GM18508 (cell line): ENCODE results near the gene SPDYA.

Experiments
- ATAC-seq: cut with Tn5 transposase; IDR thresholded peaks from one replicate; pipeline ENCODE4 v1.9.1; 2021; ENCODE audit warnings: moderate number of reproducible peaks; ENCODE audit not compliant: insufficient read depth, unreplicated experiment

The SPDYA gene

GRCh38 chr2:28824207-28824606 is 13.6 kb downstream of the SPDYA start:
- no peak for ATAC-seq

GRCh38 chr2:28824870-28825269 is 14.2 kb downstream of the SPDYA start:
- no peak for ATAC-seq

GRCh38 chr2:28828382-28828781 is 17.7 kb downstream of the SPDYA start:
- ATAC-seq = no peak

- no peak for ATAC-seq
These were observed 23.3 kb downstream of the SPDYA start for GRCh38 chr2:28833740-28834470.

- no peak for ATAC-seq
These were observed 25.1 kb downstream of the SPDYA start for GRCh38 chr2:28835781-28836180.

- ATAC-seq = no peak
These were observed 28.3 kb downstream of the SPDYA start for GRCh38 chr2:28838971-28839370.

- ATAC-seq = no peak
These were observed 31.4 kb downstream of the SPDYA start for GRCh38 chr2:28842042-28842441.

GRCh38 chr2:28855193-28855592 is 44.6 kb downstream of the SPDYA start:
- no peak for ATAC-seq

GRCh38 chr2:28855977-28856376 is 45.3 kb downstream of the SPDYA start:
- ATAC-seq = no peak

- ATAC-seq = no peak
These were observed 58.0 kb downstream of the SPDYA start for GRCh38 chr2:28868611-28869010.

GRCh38 chr2:28869494-28870145 is 59.0 kb downstream of the SPDYA start:
- peak; percentile 2 for ATAC-seq

GRCh38 chr2:28870146-28870891 is 59.7 kb downstream of the SPDYA start, which contains the start of gene TRMT61B:
Gene TRMT61B, minus strand, starts transcription at chr2:28870309. Its CDS starts 32 bp downstream, at chr2:28870277.
- ATAC-seq = peak; percentile 80

- no peak for ATAC-seq
These were observed 61.0 kb downstream of the SPDYA start for GRCh38 chr2:28871620-28872019.

GRCh38 chr2:28880193-28880592 is 69.6 kb downstream of the SPDYA start:
- ATAC-seq = no peak

- no peak for ATAC-seq
These were observed 82.9 kb downstream of the SPDYA start for GRCh38 chr2:28893488-28893887.

GRCh38 chr2:28894470-28895188 is 84.0 kb downstream of the SPDYA start, which contains the start of gene WDR43:
Gene WDR43, plus strand, starts transcription at chr2:28894667. Its CDS starts 32 bp downstream, at chr2:28894699.
- peak; percentile 74 for ATAC-seq

- peak; percentile 4 for ATAC-seq
These were observed 84.7 kb downstream of the SPDYA start for GRCh38 chr2:28895189-28895893.

GRCh38 chr2:28896906-28897305 is 86.3 kb downstream of the SPDYA start:
- ATAC-seq = no peak

GRCh38 chr2:28898048-28898447 is 87.4 kb downstream of the SPDYA start:
- no peak for ATAC-seq
